ENCODE data around the gene IFT25. TPM values are rescaled to one million over a fixed set of nuclear protein-coding genes. Genes with fewer than 3 reads are reported as not detected.

IFT25 gene
- total and polyA plus RNA-seq, 2 of the 13 experiments (the other 11 are each of a cell fraction or from before 2014, with no cell fraction given): 19.7 to 48.0 TPM

- peak; percentile 93 for TF ChIP-seq CTCF (CRISPR knock-in tag; IDR thresholded peaks at IDR 0.05)
- peak; percentile 91 for TF ChIP-seq STAG1 (CRISPR knock-in tag; IDR thresholded peaks at IDR 0.05)
- TF ChIP-seq REST (IDR thresholded peaks at IDR 0.05; ENCODE audit: borderline replicate concordance in 1 of 2, low read depth in 1 of 2, low read length in 2 of 2): no peak
- TF ChIP-seq ZGPAT (CRISPR knock-in tag; IDR thresholded peaks at IDR 0.05): 0 out of 2 replicates have a peak, but pooled peaks have one; percentile 27
- TF ChIP-seq ZIK1 (CRISPR knock-in tag; IDR thresholded peaks at IDR 0.05; ENCODE audit: borderline replicate concordance, low read depth): 0 out of 2 replicates have a peak, but pooled peaks have one; percentile 53
- TF ChIP-seq RAD21 (CRISPR knock-in tag; IDR thresholded peaks at IDR 0.05): peak; percentile 87
- TF ChIP-seq, protein P1, sequence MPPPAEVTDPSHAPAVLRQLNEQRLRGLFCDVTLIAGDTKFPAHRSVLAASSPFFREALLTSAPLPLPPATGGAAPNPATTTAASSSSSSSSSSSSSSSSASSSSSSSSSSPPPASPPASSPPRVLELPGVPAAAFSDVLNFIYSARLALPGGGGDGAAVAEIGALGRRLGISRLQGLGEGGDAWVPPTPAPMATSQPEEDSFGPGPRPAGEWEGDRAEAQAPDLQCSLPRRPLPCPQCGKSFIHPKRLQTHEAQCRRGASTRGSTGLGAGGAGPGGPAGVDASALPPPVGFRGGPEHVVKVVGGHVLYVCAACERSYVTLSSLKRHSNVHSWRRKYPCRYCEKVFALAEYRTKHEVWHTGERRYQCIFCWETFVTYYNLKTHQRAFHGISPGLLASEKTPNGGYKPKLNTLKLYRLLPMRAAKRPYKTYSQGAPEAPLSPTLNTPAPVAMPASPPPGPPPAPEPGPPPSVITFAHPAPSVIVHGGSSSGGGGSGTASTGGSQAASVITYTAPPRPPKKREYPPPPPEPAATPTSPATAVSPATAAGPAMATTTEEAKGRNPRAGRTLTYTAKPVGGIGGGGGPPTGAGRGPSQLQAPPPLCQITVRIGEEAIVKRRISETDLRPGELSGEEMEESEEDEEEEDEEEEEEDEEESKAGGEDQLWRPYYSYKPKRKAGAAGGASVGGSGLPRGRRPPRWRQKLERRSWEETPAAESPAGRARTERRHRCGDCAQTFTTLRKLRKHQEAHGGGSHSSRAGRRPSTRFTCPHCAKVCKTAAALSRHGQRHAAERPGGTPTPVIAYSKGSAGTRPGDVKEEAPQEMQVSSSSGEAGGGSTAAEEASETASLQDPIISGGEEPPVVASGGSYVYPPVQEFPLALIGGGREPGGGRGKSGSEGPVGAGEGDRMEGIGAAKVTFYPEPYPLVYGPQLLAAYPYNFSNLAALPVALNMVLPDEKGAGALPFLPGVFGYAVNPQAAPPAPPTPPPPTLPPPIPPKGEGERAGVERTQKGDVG (CRISPR knock-in tag; IDR thresholded peaks at IDR 0.05; ENCODE audit: borderline replicate concordance): 0 out of 2 replicates have a peak, but pooled peaks have one; percentile 39
- TF ChIP-seq DRAP1 (CRISPR knock-in tag; IDR thresholded peaks at IDR 0.05): peak; percentile 59
- no peak for TF ChIP-seq NAIF1 (CRISPR knock-in tag; IDR thresholded peaks at IDR 0.05; ENCODE audit: borderline replicate concordance)
- TF ChIP-seq, protein P2, sequence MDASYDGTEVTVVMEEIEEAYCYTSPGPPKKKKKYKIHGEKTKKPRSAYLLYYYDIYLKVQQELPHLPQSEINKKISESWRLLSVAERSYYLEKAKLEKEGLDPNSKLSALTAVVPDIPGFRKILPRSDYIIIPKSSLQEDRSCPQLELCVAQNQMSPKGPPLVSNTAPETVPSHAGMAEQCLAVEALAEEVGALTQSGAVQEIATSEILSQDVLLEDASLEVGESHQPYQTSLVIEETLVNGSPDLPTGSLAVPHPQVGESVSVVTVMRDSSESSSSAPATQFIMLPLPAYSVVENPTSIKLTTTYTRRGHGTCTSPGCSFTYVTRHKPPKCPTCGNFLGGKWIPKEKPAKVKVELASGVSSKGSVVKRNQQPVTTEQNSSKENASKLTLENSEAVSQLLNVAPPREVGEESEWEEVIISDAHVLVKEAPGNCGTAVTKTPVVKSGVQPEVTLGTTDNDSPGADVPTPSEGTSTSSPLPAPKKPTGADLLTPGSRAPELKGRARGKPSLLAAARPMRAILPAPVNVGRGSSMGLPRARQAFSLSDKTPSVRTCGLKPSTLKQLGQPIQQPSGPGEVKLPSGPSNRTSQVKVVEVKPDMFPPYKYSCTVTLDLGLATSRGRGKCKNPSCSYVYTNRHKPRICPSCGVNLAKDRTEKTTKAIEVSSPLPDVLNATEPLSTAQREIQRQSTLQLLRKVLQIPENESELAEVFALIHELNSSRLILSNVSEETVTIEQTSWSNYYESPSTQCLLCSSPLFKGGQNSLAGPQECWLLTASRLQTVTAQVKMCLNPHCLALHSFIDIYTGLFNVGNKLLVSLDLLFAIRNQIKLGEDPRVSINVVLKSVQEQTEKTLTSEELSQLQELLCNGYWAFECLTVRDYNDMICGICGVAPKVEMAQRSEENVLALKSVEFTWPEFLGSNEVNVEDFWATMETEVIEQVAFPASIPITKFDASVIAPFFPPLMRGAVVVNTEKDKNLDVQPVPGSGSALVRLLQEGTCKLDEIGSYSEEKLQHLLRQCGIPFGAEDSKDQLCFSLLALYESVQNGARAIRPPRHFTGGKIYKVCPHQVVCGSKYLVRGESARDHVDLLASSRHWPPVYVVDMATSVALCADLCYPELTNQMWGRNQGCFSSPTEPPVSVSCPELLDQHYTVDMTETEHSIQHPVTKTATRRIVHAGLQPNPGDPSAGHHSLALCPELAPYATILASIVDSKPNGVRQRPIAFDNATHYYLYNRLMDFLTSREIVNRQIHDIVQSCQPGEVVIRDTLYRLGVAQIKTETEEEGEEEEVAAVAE (CRISPR knock-in tag; IDR thresholded peaks at IDR 0.05; ENCODE audit: borderline replicate concordance): no peak
- TF ChIP-seq SPEN (CRISPR knock-in tag; IDR thresholded peaks at IDR 0.05; ENCODE audit: low read depth): no peak; the same call in 1 of the 2 replicates
- no peak for TF ChIP-seq DMAP1 (CRISPR knock-in tag; IDR thresholded peaks at IDR 0.05)
These were observed 46.8 kb upstream of the IFT25 start (continued) for GRCh38 chr1:53992085-53992874.

All from HepG2 (cell line).